Medulla oblongata (tissue), 1 donor: ENCODE results near the gene RFNG.

Experiments used
- DNase-seq: peaks from one replicate; pipeline ENCODE4 v3.0.0-alpha.2; 2015; ENCODE audit errors: extremely low spot score

The RFNG gene

DNA sequence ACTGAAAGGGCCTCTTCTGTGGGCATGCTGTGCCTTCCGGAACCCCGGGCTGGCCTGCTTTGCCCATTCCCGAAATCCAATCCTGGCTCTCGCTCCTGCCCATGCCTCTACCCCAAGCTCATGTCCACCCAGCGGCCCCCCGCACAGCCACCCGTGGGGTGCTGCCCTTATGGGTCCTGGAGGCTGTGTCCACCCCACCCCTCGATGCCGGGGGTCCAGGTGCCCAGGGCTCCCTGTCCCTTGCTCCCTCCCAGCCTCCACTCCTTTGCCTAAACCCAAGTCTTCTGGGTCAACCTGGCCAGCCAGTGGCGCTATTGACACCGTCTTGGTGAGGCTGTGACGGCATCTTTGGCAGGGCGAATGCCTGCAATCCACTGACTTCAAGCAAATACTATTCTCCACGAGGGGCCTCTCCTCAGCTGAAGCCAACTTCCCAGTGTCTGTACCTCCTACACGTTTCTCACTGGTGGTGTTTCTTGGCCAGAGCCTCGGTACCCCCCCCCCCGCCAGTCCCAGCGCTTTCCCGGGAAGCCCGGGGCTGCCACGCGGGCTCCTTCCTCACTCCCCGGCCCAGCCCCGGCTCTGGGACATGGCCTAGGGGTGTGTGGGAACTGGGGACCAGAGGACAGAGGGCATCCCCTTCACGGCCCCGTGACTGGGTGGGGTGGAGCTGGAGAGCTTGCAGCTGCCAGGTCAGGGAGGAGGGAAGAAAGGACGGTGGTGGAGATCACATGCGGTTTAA, 26.2 kb upstream of the RFNG start:
- DNase-seq: peak; percentile 11

DNA sequence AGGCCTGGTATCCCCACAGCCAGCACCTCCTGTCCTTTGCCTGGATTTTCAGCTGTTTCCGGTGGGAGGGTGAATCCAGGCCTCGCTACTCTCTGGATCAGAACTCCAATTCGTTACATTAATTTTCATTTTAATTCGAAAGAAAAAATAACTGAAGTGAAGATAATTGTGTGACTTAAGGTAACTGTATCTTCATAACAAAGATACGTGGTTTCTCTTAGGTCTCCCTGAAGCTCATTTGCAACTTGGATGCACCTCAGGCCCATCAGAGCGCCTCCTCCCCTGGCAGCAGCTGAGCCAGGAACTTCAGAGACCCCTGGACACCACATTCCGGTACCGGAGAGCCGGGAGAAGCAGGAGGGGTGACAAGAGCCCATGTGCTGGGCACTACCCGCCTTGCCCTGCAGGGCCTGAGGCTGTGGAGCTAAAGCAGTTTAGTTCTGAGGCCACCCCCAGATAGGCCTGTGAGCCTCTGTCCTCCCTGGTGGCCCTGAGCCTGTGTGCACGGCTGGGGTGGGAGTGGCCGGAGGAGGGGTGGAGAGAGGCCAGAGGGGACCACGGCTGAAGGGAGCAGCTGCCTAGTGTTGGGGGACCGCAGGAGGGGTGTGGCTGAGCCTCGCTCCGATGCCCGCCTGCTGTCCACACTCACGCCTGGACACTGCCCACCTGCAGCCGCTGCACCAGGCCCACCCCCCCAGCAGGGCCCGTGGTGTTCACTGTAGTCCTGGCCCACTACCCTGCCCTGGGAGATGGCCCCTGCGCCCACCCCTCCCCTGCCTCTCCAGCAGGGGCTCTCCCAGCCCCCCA, 25.4 kb upstream of the RFNG start:
- no peak for DNase-seq

DNA sequence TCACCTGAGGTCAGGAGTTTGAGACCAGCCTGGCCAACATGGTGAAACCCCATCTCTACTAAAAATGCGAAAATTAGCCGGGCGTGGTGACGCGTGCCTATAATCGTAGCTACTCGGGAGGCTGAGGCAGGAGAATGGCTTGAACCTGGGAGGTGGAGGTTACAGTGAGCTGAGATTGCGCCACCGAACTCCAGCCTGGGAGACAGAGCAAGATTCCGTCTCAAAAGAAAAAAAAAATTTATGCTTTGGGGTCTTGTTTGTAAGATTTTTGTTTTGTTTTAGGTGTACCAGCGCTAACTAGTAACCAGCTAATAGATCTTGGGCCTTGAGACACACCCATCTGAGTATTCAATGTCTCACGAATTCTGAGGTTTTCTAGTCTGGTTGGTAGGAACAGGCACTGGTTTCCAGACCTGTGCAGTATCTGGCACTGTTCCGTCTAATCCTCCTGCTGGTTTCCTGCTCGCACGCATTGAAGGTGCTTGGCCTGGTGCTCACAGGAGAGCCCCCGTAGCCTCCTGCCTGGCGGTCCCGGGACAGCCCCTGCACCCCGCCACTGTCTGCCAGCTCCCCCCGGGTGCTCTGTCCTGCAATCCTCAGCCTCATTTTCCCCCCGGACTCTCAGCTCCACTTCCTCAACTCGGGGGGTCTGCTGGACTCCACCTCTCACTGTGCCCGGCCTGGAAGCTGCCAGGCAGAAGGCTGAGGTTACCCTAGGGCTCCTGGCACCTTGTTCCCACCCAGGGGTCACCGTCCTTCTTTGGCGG, 24.6 kb upstream of the RFNG start:
- no peak for DNase-seq

DNA sequence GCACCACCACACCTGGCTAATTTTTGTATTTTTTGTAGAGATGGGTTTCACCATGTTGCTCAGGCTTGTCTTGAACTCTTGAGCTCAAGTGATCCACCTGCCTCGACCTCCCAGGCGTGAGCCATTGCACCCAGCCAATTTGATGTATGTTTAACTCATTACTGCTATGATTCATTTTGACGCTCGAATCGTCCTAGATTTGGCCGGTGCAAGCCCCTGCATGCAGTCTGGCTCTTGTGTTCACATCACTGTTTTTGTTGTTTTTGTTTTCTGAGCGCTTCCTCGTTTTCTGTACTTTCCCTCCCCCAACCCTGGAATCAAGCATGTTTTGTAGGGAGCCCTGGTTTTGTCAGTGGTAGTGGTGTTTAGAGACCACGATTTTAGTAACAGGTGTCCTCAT, 21.8 kb upstream of the RFNG start:
- no peak for DNase-seq

DNA sequence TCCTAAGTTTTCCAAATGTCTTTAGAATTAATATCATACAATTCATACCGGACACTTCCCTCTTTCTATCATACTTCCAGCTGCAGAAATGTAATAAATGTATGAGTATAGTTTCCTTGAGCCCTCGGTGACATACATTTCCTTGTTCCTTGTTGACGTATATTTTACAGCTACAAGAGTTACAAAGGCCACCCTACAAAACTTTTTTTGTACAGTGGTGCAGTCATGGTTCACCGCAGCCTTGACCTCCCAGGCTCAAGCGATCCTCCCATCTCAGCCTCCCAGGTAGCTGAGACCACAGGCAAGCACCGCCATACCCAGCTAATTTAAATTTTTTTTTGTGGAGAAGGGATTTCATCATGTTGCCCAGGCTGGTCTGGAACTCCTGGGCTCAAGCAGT, 21.2 kb upstream of the RFNG start:
- no peak for DNase-seq

DNA sequence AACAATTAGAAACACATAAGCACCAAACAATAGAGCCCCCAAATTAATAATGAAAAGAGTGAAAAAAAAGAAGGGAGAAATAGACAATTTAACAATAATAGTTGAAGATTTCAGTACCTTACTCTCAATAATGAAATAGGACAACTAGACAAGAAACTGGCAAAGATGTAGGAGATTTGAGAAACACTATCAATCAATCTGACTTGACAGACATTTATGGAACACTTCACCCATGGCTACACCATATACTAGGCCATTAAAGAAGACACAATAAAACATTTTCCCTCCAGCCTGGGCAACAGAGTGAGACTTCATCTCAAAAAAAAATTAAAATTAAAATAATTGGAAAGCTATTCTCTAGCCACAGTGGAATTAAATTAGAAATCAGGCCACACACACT, 19.0 kb upstream of the RFNG start:
- DNase-seq: no peak

DNA sequence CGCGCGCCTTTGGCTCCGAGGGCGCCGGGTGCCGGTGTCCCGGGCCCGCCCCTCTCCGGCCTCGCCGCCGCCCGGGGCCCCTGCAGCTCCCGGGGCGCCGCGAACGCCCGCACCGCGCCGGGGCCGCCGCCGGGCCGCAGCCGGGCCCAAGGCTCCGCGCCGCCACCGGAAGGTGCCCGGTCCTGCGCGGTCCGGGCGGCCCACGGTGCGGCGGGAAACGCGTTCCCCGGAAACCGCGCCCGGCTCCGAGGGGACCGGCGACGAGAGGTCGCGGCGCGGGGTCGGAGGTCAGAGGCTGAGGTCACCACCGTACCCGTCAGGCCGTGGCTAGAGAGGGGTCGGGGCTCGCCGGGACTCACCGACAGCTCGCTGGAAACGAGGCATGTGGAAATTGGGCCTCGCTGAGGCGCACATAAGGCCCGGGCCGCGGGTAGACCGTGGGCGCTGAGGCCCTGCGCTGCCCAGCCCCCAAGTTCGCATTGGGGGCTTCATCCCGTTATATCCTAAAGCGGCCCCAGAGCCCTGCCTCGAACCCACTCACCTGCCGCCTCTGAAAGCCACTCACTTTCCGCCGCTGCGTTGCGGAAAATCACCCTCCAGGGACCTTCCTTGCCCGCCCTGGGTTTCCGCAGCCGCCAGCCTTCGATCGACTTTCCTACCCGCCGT, 14.2 kb upstream of the RFNG start, which contains the start of gene DUS1L:
DUS1L (minus strand) TSS at position 167 of the 666 bp plus-strand sequence. CDS start 745 bp downstream, outside the sequence.
- peak; percentile 41 for DNase-seq

DNA sequence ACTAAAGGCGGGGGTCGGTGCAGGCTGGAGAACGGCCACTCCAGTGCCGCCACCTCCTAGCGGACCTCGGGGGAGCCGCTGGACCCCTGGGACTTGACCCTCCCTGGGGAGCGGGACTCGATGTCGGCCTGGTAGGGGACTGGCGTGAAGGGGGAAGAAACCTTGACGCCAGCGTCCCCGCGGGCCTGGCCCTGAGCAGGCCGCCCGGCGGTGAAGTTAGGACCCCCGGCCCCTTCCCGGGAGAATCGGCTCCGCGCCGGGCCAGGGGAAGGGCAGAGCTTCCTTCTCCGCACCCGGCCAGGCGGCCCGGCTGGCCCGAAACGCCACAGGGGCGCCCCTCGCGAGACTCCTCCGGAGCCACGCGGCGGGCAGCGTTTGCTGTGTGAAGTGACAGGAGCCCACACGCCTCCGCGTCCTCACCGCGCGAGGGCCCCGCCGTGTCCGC, 13.6 kb upstream of the RFNG start:
- DNase-seq: no peak

DNA sequence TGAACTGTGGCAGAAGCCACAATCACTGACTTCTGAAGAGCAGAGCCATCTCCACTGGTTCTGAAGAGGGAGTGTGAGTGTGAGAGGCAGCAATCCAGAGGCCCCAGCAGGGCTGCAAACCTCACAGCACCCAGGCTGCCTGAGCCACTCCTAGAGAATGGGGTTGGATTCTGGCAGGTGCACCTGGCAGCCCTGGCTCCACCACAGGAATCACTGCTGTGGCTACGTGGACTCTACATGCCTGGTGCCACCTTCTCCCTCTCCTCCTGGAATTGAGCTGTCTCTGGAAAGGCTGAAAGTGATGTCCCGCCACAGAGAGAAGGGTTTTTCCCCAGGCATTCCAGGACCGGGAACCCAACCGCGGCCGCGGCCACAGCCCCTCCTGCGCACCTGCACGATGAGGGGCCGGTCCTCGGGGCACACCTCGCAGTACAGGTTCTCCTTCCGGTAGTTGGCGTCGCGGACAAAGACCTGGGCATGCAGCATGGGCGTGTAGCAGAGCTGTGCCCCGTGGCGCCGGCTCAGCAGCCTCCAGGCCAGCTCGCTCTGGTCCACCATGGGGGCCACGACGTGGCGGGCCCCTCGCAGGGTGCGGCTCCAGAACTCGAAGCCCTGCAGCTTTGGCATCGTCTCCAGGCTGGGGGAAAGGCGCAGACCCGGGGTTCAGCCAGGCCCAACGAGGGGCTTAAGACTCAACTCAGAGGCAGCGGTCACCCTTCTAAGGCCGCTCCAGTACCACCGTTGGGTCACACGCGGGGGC, 13.0 kb upstream of the RFNG start:
- no peak for DNase-seq

DNA sequence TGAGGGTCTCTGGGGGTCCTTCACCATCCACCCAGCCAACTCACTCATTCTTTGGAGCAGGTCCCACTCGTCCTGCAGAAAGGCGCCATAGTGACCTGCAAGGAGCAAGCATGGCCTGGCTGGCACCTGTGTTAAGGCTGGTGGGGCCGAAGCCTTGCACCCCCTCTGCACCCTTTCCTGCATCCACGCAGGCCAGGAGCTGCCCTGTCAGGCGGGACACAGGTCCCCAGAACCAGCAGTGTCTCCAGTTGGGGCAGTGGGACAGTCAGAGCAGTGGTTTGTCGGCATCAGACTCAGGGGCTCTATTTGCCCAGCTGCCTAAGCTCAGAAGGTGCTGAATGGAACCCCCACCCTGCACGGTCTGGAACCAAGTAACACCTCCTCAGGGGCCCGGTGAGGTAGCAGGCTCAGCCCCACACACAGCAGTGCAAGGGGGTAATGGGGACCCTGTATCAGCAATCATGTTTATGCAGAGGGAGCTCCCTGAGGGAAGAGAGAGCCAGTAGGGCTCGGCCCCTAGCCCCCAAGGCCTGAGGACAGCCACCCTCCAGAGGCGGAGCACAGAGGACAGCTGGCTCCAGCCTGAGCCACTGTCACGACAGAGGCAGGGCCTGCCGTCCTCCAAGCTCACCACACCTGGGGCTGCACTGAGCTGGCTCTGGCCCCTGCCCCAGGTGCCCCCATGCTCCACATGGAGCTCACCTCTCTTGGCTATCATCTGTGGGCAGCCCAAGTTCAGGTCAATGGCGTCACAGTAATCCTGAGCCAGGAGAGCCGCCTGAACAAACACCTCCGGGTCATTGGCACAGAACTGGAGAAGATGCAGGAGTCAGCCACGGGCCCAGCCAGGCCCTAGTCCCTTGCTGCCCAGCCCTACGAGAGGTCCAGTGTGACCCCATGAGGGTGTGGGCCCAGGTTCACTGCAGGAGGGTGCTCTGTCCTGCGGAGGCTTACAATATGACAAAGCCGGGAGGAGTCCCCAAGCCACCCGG, 12.1 kb upstream of the RFNG start:
- no peak for DNase-seq

DNA sequence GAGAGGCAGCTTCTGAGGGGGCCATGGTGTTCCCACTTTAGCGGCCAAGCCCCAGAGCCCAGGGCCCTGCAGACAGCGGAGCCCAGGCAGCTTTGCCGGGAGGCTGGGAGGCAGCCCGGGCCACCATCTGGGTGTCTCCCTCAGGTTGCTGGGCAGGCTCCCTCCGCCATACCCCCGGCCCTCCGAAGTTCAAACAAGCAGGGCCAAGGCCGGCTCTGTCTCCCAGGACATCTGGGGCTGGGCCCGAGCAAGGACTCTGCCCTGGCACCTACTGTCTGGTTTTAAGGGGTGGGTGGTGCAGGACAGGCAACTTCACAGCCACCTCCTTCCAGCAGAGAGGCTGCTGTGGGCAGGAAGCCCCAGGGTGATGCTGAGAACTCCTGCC, 11.4 kb upstream of the RFNG start:
- DNase-seq: no peak

DNA sequence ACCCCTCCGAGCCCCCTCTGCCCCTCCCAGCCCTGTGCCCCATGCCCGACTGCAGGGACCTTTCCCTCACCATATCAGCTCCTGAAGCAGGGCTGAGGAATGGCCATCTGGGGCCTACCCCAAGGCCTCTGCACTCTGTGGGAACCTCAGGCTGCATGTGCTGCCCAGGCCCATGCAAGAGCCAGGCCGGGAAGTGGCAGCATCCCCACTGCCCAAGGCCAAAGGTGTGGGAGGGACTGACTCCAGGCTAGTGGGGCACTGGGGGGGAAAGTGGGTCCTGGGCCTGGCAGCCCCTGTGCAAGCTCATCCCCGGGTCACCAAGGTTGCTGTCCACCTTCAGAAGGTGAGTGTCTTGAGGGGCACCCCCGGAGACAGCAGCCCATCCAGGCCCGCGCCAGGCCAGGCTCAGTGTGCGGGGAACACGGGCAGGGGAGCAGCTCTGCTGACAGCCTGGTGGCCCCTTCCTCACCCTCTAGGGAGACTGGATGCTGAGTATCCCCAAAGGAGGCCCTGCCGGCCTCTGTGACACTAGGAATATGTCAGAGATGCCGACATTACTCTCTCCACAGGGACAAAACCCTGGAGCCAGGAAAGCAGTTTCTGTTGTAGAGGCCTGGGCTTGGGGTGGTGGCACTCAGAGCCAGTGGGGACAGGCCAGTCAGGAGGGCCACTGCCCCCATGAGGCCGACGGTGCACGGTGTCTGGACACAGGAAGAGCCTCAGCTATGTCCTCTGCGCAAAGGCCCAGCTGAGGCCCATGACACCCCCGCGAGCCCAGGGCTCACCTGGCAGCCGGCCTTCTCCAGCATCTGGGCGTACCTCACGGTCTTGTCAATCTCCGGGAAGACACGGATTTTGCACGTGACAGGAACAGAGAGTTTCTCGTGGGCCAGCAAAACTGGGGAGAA, 10.7 kb upstream of the RFNG start:
- DNase-seq: no peak

DNA sequence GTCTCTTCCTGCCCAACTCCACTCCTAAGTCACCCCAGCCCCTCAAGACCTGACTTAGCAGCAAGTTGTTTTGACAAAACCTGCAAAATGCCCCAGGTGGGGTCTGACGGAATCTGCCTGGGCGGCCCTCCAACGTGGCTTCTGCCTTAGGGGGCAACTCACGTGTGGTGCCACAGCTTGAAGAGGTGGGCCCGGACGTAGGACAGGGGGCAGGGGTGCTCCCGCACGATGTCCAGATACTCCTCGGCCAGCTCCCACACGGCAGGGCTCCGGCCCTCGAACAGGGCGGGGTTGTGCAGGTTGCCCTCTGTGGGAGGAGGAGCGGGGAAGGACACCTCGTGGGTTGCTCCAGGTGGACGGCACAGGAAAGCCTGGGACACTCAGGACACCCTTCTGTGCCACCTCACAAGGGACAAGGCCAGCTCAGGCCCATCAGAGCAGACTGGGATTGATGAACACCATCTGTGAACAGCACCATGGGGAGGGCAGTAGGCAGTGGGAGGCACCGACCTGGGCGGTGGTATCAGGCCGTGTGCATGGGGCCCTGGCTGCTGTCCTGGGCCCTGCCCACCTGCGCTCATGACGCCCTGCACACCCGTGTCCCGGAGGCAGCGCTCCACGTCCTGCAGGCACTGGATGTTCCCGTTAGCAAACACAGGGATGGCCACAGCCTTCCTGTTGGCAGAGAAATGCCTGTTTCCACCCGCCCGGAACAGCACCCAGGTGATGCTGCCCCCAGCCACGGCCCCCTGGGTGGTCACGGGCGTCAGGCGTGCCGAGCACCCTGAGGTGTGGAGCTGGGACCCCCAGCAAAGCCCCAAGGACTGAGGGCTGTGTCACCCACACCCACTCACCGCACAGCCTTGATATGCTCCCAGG, 9.7 kb upstream of the RFNG start:
- no peak for DNase-seq

DNA sequence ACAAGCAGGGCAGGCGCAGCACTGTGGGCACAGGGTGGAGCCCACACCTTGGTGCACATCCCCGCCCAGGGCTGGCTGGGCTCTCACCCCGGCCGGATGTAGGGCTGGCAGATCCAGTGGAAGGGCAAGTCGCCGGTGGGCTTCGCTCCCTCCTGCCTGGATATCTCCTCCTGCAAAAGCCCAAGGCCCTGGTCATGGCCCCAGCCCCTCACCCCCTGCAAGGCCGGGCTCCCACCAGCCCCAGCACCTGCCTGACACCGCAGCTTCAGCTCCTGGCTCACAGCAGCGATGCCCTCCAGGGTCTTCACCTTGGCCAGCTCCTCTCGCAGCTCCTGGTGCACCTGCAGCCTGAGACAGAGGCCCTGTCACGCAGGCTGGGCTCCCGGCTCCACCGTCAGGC, 9.0 kb upstream of the RFNG start:
- DNase-seq: no peak

DNA sequence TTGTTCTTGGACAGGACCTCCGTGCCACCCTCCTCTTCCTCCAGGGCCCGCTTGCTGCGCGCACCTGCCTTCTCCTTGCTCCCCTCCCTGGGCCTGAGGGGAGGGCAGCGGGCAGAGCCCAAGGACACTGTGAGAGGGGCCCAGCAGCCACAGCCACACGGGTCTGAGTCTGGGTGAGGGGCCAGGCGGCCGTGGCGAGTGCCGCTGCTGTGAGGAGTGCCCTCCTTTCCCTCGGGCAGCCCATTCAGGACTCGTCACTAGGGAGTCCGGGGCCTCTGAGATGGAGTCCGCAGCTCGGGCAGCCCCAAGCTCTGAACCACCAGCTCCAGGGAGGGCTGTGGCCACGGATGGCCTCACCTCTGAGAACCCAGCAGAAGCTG, 8.4 kb upstream of the RFNG start:
- DNase-seq: no peak

DNA sequence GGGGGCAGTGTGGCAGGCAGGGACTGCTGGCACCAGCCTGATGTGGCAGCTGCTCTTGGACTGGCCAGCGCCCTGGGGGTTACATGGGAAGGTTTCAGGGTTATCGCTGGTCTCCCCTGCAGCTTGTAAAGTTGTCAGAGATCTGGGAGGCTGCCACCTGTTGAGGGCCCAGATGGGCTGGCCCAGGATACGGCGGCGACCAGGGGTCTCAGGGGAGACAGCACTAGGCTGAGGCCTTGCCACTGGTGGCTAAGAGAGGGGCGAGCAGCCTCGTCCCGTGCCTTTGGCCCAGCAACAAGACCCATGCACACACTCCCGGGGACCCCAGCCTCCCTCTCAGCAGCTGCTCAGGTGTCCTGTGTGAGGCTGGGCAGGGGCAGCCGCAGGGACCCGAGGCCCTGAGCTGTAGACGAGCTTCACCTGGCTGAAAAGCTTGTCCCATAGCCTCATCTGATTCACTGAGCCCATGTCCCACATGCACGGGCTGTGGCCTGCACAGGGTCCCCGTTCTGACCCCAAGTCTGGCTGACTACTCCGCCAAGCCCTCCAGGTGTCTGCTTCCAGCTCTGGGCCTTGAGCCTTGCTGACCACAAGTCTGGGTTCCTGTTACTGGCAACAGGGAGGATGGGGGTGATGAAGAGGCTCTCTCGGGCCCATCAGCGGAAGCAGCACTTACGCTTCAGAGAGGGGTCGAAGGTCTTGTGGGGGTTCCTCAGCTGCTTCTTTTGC, 7.8 kb upstream of the RFNG start:
- DNase-seq: no peak

DNA sequence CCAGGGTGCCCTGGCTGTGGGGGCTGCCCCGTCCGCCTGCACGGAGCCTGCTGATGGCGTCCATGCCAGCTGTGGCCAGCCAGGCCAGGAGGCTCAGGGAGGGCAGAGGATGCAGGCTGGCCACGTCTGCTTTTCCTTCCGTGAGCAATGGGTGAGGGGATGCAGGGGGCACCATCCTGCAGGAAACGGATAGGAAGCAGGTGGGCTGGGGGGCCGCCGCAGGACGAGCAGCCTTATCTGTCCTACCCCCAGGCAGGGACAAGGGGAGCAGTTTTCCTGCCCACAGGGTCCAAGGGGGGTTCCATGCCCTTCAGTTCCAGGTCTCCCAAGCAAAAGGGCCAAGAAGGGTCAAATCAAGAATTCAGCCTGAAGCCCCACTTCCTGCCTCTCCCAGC, 7.2 kb upstream of the RFNG start:
- no peak for DNase-seq
